GM12878 (cell line): ENCODE results near the gene ZDHHC17. TPM values are rescaled to one million over a fixed set of nuclear protein-coding genes. Genes with fewer than 3 reads are reported as not detected.

Experiments
- ATAC-seq: fragments of 200-7000 bp; cut with Tn5 transposase; 3 replicates; pipeline ENCODE4 v1.9.1; 2020; ENCODE audit warnings: mild to moderate bottlenecking, moderate library complexity
- BruUV-seq: library from RNA; stranded (reverse); fragments of 400-500 nt; replicated peaks from 2 replicates; lab custom pipeline; 2021; lab: Mats Ljungman, UMichigan
- CTCF ChIA-PET: fragments of 300-600 bp; sonication (Branson Sonifier 250); formaldehyde crosslinking; extraction: SDS; loops from one replicate; lab custom pipeline; 2021; ENCODE audit warnings: inconsistent platforms; lab: Yijun Ruan, JAX
- POLR2A ChIA-PET: fragments of 350-600 bp; formaldehyde crosslinking; extraction: SDS; loops from one replicate; lab custom pipeline; 2021; ENCODE audit warnings: inconsistent platforms; lab: Charles Lee
- RAD21 ChIA-PET: fragments of 300-600 bp; sonication (Branson Sonifier 250); formaldehyde crosslinking; loops from one replicate; lab custom pipeline; 2023; ENCODE audit warnings: antibody characterized with exemption; ENCODE audit not compliant: unreplicated experiment; lab: Charles Lee
- SMC1A ChIA-PET: fragments of 300-600 bp; sonication (Branson Sonifier 250); formaldehyde crosslinking; loops from one replicate; lab custom pipeline; 2023; ENCODE audit not compliant: unreplicated experiment, uncharacterized antibody; lab: Charles Lee
- DNase-seq: peaks from one replicate; pipeline ENCODE4 v3.0.0-alpha.2; 2011; ENCODE audit warnings: low read depth, low spot score
- FAIRE-seq: peaks from 3 replicates; lab custom pipeline; 2011; peaks lifted over from hg19 to GRCh38; lab: Jason Lieb, UNC
- H2AFZ ChIP-seq: 2 replicates; pipeline ENCODE4 v1.6.0; 2011; ENCODE audit warnings: low read depth, low read length, control low read depth; ENCODE audit not compliant: control insufficient read depth
- H3K27ac ChIP-seq: 2 replicates; pipeline ENCODE4 v1.5.1; 2011; ENCODE audit warnings: control low read depth; ENCODE audit not compliant: control insufficient read depth, insufficient read depth
- H3K27me3 ChIP-seq, 2 experiments: replicated peaks in 1 of 2; 2 replicates each; pipeline versions ENCODE4 v1.6.0 to v1.6.1; 2011; ENCODE audit warnings: low read length in 1 of 2; ENCODE audit not compliant: control insufficient read depth in 2 of 2, insufficient read depth in 2 of 2
- H3K36me3 ChIP-seq, 2 experiments: 2 replicates each; pipeline ENCODE4 v1.5.1; 2011; ENCODE audit warnings: low read length in 1 of 2; ENCODE audit not compliant: control insufficient read depth in 2 of 2, insufficient read depth in 2 of 2
- H3K4me1 ChIP-seq: 2 replicates; pipeline ENCODE4 v1.6.1; 2011; ENCODE audit warnings: mild to moderate bottlenecking, low read length, moderate library complexity, mixed read lengths; ENCODE audit not compliant: control insufficient read depth, insufficient read depth
- H3K4me2 ChIP-seq: 2 replicates; pipeline ENCODE4 v1.6.0; 2011; ENCODE audit warnings: control low read depth; ENCODE audit not compliant: control insufficient read depth, insufficient read depth
- H3K4me3 ChIP-seq: fragments of 200-600 bp; sonication (generic); 2 replicates; pipeline ENCODE4 v1.5.1; 2016
- H3K79me2 ChIP-seq: 2 replicates; pipeline ENCODE4 v1.6.0; 2011; ENCODE audit warnings: low read length; ENCODE audit not compliant: control insufficient read depth, insufficient read depth
- H3K9ac ChIP-seq: 2 replicates; pipeline ENCODE4 v1.8.0; 2011; ENCODE audit warnings: low read length, control low read depth, mixed read lengths; ENCODE audit not compliant: control insufficient read depth, insufficient read depth
- H3K9me3 ChIP-seq: replicated peaks from 3 replicates; pipeline ENCODE4 v1.5.1; 2011; ENCODE audit warnings: mild to moderate bottlenecking, low read length; ENCODE audit not compliant: control insufficient read depth, insufficient read depth
- H4K20me1 ChIP-seq: 2 replicates; pipeline ENCODE4 v1.6.0; 2011; ENCODE audit not compliant: control insufficient read depth, insufficient read depth
- BCL3 ChIP-seq: IDR thresholded peaks from 2 replicates; pipeline ENCODE4 v1.6.1; 2011; ENCODE audit warnings: borderline replicate concordance, low read depth, mild to moderate bottlenecking, moderate library complexity, low read length; ENCODE audit not compliant: insufficient read depth, poor library complexity, severe bottlenecking
- BCLAF1 ChIP-seq: fragments of 450-650 bp; IDR thresholded peaks from 2 replicates; pipeline ENCODE4 v1.6.1; 2017; ENCODE audit warnings: antibody characterized with exemption, mild to moderate bottlenecking, moderate library complexity
- ESRRA ChIP-seq: IDR thresholded peaks from 2 replicates; pipeline ENCODE4 v1.6.1; 2012; ENCODE audit warnings: mild to moderate bottlenecking, low read length, improper control_type of control experiment
- NFYB ChIP-seq: IDR thresholded peaks from 2 replicates; pipeline ENCODE4 v1.6.1; 2011; ENCODE audit warnings: low read depth, mild to moderate bottlenecking, low read length, improper control_type of control experiment, moderate library complexity; ENCODE audit not compliant: insufficient read depth
- RELA ChIP-seq: fragments of 450-650 bp; IDR thresholded peaks from 2 replicates; pipeline ENCODE4 v1.8.0; 2014; ENCODE audit warnings: borderline replicate concordance; ENCODE audit not compliant: partially characterized antibody
- RFX5 ChIP-seq: IDR thresholded peaks from 2 replicates; pipeline ENCODE4 v1.6.1; 2011; ENCODE audit warnings: low read depth, low read length, improper control_type of control experiment
- ZNF384 ChIP-seq: IDR thresholded peaks from 2 replicates; pipeline ENCODE4 v1.6.1; 2012; ENCODE audit warnings: low read depth, mild to moderate bottlenecking, low read length, improper control_type of control experiment, borderline replicate concordance
- WGBS: methylation state at CpG from one replicate; pipeline ENCODE4 v1.1.6; 2016; ENCODE audit warnings: low lambda C conversion rate; ENCODE audit not compliant: insufficient replicate concordance, insufficient coverage; ENCODE audit errors: missing lambda C conversion rate; 5-methylcytosine and 5-hydroxymethylcytosine counted together
- in situ Hi-C: fragments of 300-500 bp; cut with MboI; formaldehyde crosslinking; loops from 9 replicates; pipeline ENCODE4 v1.14.3; 2018; ENCODE audit warnings: mixed read lengths
- intact Hi-C: fragments of 100-400 bp; cut with micrococcal nuclease; formaldehyde crosslinking; loops from one replicate; pipeline ENCODE4 v1.14.2; 2022; ENCODE audit not compliant: unreplicated experiment
- polyA plus RNA-seq, 11 experiments: library from polyadenylated mRNA; depleted of rRNA in 4 of 11; unstranded in 6 of 11; stranded (reverse) in 5 of 11; fragments of >200 nt; fragmentation: Nextera tagmentation in 4 of 11; fragmentation: Illumina TruSeq in 1 of 11; extraction: Ambion mirVana in 4 of 11; extraction: Trizol in 1 of 11; gene quantifications; 1 replicate in 1 of 11; 2 replicates in 10 of 11; pipeline versions ENCODE4 v1.2.1 to v1.2.3, GENCODE V29; 2011 to 2016; ENCODE audit warnings: inconsistent platforms in 2 of 11, missing spikeins in 2 of 11, low read depth in 1 of 11
- total RNA-seq, 4 experiments: library from RNA; depleted of rRNA in 3 of 4; stranded (reverse); fragments of >200 nt in 3 of 4; fragmentation: Illumina TruSeq in 1 of 4; extraction: Trizol in 1 of 4; gene quantifications; 2 replicates each; pipeline versions ENCODE4 v1.2.1 to v1.2.3, GENCODE V29; 2013 to 2021

The ZDHHC17 gene
- total and polyA plus RNA-seq, 10 of the 15 experiments (the other 5 are each of a cell fraction or from before 2014, with no cell fraction given) = 4.3 to 50.0 (median 19.3) TPM

- H3K9ac ChIP-seq = no peak overlapping the region
- POLR2A ChIA-PET = no interaction called here
- in situ Hi-C loops (no loop called here), intact Hi-C loops (no loop called here)
- no peaks in the 10 kb centered on the region; the same call in 1 of the 2 replicates for H3K4me1 ChIP-seq
- H3K27ac ChIP-seq = no peak overlapping the region
- RAD21 ChIA-PET = no interaction called here
- no peaks in the 10 kb centered on the region; a peak in 1 of 4 replicates for H3K36me3 ChIP-seq
- H2AFZ ChIP-seq = no peak overlapping the region
- H3K27me3 ChIP-seq = no peaks in the 10 kb centered on the region
- no peaks in the 10 kb centered on the region for H3K9me3 ChIP-seq
- ATAC-seq = no peak
- CTCF ChIA-PET = interaction anchor here (0.6 to 0.7 kb wide), 2 partner anchors 8 to 151 kb away, joined by 3 read pairs; no protein-coding TSS in a partner anchor
- H3K4me2 ChIP-seq = no peak overlapping the region
- TF ChIP-seq RFX5 = no peak
- no peak for TF ChIP-seq BCL3
- TF ChIP-seq ZNF384 = no peak
- TF ChIP-seq ESRRA = no peak
- TF ChIP-seq RELA = no peak
- TF ChIP-seq BCLAF1 = no peak
- no peak for TF ChIP-seq NFYB
- FAIRE-seq = no peak
- 90% methylated on average over 3 of the region's 3 CpGs for WGBS
- H3K79me2 ChIP-seq = no peaks in the 10 kb centered on the region
- DNase-seq = no peak
- BruUV-seq = no TSS peak
- SMC1A ChIA-PET = no interaction called here
- no peaks in the 10 kb centered on the region for H4K20me1 ChIP-seq
- no peak overlapping the region for H3K4me3 ChIP-seq
Measured at GRCh38 chr12:76860256-76860655, 96.3 kb downstream of the ZDHHC17 start.
